GM18858 (cell line): ENCODE measurements around the gene ARHGEF17.

Experiments used
- ATAC-seq: cut with Tn5 transposase; IDR thresholded peaks from one replicate; pipeline ENCODE4 v1.9.1; 2021; ENCODE audit not compliant: unreplicated experiment

ARHGEF17 gene

GRCh38 chr11:73403541-73403940, 95.5 kb downstream of the ARHGEF17 start:
- no peak for ATAC-seq

GRCh38 chr11:73404048-73404447, 96.0 kb downstream of the ARHGEF17 start:
- no peak for ATAC-seq

- ATAC-seq = no peak
Measured at GRCh38 chr11:73404506-73405145, 96.5 kb downstream of the ARHGEF17 start.

DNA sequence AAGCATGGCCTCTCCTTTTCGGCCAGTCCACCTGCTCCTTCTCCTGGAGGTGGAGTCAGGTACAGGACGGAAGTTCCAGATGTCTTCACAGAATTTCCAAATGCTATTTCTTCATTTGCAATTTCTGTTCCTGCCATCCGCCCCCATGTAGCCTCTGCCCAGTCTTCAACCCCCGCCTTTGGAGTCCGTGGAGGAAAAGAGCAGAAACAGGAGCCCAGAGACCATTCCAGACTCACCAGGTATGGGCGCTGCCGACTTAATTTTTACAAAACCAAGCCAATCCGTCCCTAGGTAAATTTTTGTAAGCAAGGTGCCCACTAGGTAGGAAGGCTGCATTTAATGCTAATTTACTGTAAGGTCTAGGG, 97.1 kb downstream of the ARHGEF17 start:
- no peak for ATAC-seq

DNA sequence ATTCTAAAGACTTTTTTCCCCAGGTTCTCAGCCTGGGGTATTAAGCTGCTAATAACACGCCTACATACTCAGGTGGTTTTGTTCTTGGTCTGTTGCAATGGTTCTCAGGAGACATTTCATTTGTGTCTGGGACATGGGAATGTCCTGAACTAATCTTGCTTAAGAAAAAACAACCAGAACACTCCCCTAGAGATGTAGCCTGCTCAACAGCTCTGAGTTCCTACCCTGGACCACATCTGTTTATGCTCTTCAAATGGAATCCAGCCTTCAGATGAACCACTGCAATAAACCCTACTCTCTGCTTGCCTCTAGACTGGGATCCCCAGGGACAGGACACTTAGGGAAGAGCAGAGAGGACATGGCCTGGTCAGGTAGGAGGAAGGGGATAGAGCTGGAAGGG, 98.1 kb downstream of the ARHGEF17 start:
- no peak for ATAC-seq

GRCh38 chr11:73406619-73407018, 98.5 kb downstream of the ARHGEF17 start:
- no peak for ATAC-seq

DNA sequence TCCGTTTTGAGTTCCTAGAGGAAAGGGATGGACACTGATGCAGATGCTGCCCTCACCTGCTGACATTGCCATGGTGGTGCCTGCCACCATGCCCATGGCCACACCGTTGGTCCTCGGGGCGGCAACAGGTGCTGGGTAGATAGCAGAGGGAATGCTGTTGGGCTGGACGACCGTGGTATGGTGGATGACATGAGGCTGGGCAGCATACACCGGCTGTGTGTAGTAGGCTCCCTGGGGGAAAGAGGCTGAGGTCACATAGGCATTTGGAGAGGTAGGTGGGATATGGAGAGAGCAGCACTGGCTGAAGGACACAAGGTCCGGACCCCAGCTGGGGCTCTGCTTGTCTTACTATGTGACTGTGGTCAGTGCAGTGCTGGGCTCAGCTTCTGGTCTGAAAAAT, 101.4 kb downstream of the ARHGEF17 start:
- ATAC-seq = no peak

DNA sequence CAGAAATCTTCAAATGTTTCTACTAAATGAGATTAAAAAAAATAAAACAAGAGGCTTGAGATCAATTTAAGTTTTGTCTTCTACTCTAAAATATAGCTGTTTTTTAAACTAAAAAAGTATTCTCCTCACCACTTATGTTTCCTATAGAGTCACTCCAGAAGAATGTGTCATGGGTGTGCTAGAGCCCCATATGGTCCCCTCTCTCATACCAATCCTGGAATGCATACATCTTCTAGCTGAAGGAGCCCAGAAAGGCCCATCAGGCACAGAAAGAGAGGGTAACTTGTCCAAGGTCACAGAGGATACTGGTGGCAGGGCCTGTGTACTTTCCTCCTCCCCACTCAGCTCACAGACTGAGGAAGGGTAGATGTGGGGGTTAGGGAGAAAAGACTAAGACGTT, 102.6 kb downstream of the ARHGEF17 start:
- ATAC-seq = no peak

DNA sequence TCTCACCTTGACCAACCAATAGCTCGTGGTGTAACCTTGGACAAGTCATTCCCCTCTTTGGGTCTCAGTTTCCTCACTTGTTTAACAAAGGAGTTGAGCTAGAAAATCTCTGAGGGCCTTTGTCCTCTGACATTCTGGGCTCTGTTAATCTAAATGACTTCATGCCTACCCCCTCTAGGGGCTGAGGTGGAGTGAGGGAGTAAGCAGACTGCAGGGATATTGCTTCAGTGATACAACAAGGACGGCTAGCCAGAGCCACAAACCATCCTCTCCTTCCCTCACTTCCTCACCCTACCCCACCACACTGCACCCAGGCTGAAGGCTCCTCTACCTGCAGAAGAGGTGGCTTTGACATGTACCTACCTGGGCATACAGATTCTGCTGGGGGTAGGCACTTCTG, 103.0 kb downstream of the ARHGEF17 start:
- no peak for ATAC-seq

DNA sequence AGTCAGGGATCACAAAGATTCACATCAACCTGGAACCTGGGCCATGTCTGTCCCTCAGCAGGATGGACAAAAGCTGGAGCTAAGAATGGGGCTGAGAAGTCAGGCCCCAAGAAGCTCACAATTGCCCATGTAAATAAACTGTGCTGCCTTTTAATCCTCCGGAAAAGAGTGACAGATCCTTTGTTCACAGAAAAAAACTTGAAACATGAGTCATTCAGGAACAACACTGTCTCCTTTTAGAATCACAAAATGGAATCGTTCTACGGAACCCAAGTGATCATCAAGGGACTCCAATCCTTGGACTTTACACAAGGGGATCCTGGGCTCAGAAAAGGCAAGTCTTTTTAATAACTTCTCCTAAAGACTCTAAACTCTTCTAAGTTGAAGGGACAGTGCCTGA, 104.2 kb downstream of the ARHGEF17 start:
- no peak for ATAC-seq

- no peak for ATAC-seq
Measured at GRCh38 chr11:73413256-73413655, 105.2 kb downstream of the ARHGEF17 start.

DNA sequence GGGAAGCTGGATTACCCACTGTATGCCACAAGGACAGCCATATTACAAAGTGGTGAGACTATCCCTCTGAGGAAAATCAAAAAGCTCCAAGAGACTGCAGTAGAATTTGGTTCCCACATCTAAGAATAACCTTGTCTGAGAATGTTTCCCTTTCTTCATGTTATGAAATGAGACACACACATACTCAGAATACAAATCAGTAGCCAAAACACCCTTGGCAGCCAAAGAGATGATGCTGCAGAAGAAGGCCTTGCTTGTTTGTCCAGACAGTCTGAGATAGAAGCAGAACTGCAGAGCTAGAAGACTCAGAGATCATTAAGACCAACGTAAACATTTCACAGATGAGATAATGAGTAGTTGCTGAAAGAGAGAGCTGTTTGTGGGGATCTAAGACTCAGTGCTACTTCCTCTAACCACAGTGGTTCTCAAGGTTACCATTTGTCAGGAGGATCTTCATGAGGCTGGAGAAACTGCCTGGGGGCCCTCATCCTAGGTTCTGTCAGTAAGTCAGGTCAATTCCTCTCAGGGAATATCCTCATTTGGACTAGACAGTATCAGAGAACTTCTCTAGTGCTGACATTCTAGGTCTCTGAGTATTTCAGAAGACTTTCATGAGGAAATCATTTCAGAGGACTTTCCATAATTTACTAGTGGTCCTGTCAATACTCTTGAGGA, 107.0 kb downstream of the ARHGEF17 start:
- ATAC-seq = no peak

- ATAC-seq = no peak
Measured at GRCh38 chr11:73415854-73416615, 108.0 kb downstream of the ARHGEF17 start.

- no peak for ATAC-seq
Measured at GRCh38 chr11:73416786-73417185, 108.7 kb downstream of the ARHGEF17 start.
